Endothelial cell of umbilical vein (primary cell): ENCODE data around the gene MFSD6. TPM values are rescaled to one million over a fixed set of nuclear protein-coding genes. Genes with fewer than 3 reads are reported as not detected.
A peak's percentile ranks its signal among the peaks of the same experiment; 100 is the strongest.

Source experiments
- BruUV-seq: library from RNA; stranded (reverse); fragments of 400-500 nt; replicated peaks from 2 replicates; lab custom pipeline; 2021; lab: Mats Ljungman, UMichigan
- CTCF ChIA-PET: fragments of 300-600, 350-600 bp; sonication (Branson Sonifier 250); formaldehyde crosslinking; loops from one replicate; lab custom pipeline; 2021; ENCODE audit warnings: antibody characterized with exemption, inconsistent platforms; lab: Charles Lee
- POLR2A ChIA-PET: fragments of 300-600, 350-600 bp; sonication (Branson Sonifier 250); formaldehyde crosslinking; loops from one replicate; lab custom pipeline; 2021; ENCODE audit warnings: antibody characterized with exemption, inconsistent platforms; lab: Charles Lee
- DNase-seq: peaks from one replicate; pipeline ENCODE4 v3.0.0-alpha.2; 2011; ENCODE audit warnings: low read depth, low spot score
- FAIRE-seq: peaks from 2 replicates; lab custom pipeline; 2011; peaks lifted over from hg19 to GRCh38; lab: Jason Lieb, UNC
- H2AFZ ChIP-seq: 2 replicates; pipeline ENCODE4 v1.6.0; 2012; ENCODE audit warnings: low read depth, low read length, control low read depth, inconsistent platforms
- H3K27ac ChIP-seq: 2 replicates; pipeline ENCODE4 v1.5.1; 2011; ENCODE audit warnings: low read depth, mild to moderate bottlenecking, control low read depth, low read length, moderate library complexity; ENCODE audit not compliant: insufficient read depth
- H3K27me3 ChIP-seq, 2 experiments: 2 replicates each; pipeline versions ENCODE4 v1.6.0 to v1.6.1; 2011; ENCODE audit warnings: low read length in 2 of 2, mixed read lengths in 1 of 2; ENCODE audit not compliant: control insufficient read depth in 2 of 2, insufficient read depth in 2 of 2
- H3K36me3 ChIP-seq, 2 experiments: 2 replicates in 1 of 2; 3 replicates in 1 of 2; pipeline ENCODE4 v1.5.1; 2011; ENCODE audit warnings: low read length in 2 of 2, mild to moderate bottlenecking in 1 of 2, moderate library complexity in 1 of 2; ENCODE audit not compliant: control insufficient read depth in 2 of 2, insufficient read depth in 2 of 2; ENCODE audit errors: extremely low read depth in 1 of 2
- H3K4me1 ChIP-seq: 3 replicates; pipeline ENCODE4 v1.5.1; 2011; ENCODE audit warnings: mild to moderate bottlenecking, low read length; ENCODE audit not compliant: control insufficient read depth, insufficient read depth; ENCODE audit errors: extremely low read depth
- H3K4me2 ChIP-seq: 2 replicates; pipeline ENCODE4 v1.6.1; 2011; ENCODE audit warnings: low read length, control low read depth, mixed read lengths; ENCODE audit not compliant: insufficient read depth
- H3K4me3 ChIP-seq, 3 experiments: fragments of 200-600 bp in 1 of 3; sonication (generic), shearing (Covaris generic) in 1 of 3; replicated peaks in 1 of 3; 2 replicates each; pipeline ENCODE4 v1.5.1; 2011 to 2016; ENCODE audit warnings: control low read depth in 3 of 3, low read length in 3 of 3, mild to moderate bottlenecking in 2 of 3, inconsistent platforms in 1 of 3, low read depth in 1 of 3, moderate library complexity in 1 of 3; ENCODE audit not compliant: insufficient read depth in 1 of 3
- H3K79me2 ChIP-seq: 2 replicates; pipeline ENCODE4 v1.6.0; 2012; ENCODE audit warnings: low read length, inconsistent platforms; ENCODE audit not compliant: control insufficient read depth, insufficient read depth
- H3K9ac ChIP-seq: replicated peaks from 2 replicates; pipeline ENCODE3; 2011; ENCODE audit warnings: low read length, control low read depth; ENCODE audit not compliant: insufficient read depth; ENCODE audit errors: extremely low read depth
- H3K9me1 ChIP-seq: replicated peaks from 3 replicates; pipeline ENCODE4 v1.6.0; 2011; ENCODE audit warnings: mild to moderate bottlenecking, low read length; ENCODE audit not compliant: control insufficient read depth, insufficient read depth; ENCODE audit errors: extremely low read depth
- H3K9me3 ChIP-seq: replicated peaks from 2 replicates; pipeline ENCODE4 v1.5.1; 2012; ENCODE audit warnings: low read length, inconsistent platforms; ENCODE audit not compliant: control insufficient read depth, insufficient read depth
- H4K20me1 ChIP-seq: replicated peaks from 2 replicates; pipeline ENCODE3; 2011; ENCODE audit warnings: mild to moderate bottlenecking, low read length; ENCODE audit not compliant: control insufficient read depth, insufficient read depth; ENCODE audit errors: extremely low read depth
- CTCF ChIP-seq, 2 donors: IDR thresholded peaks; 1 replicate in 1 of 2; 2 replicates in 1 of 2; pipeline ENCODE4 v1.5.1; 2011; ENCODE audit warnings: low read length in 2 of 2, mild to moderate bottlenecking in 2 of 2, moderate library complexity in 2 of 2, control low read depth in 1 of 2, inconsistent platforms in 1 of 2, low read depth in 1 of 2; ENCODE audit not compliant: insufficient read depth in 1 of 2; ENCODE audit errors: extremely low read depth in 1 of 2
- EZH2 ChIP-seq: IDR thresholded peaks from 2 replicates; pipeline ENCODE4 v1.6.1; 2012; ENCODE audit warnings: borderline replicate concordance, low read depth, mild to moderate bottlenecking, moderate library complexity, low read length, inconsistent platforms; ENCODE audit not compliant: severe bottlenecking
- FOS ChIP-seq: IDR thresholded peaks from 2 replicates; pipeline ENCODE4 v1.6.1; 2011; ENCODE audit warnings: mild to moderate bottlenecking, low read length, moderate library complexity, borderline replicate concordance; ENCODE audit not compliant: insufficient read depth
- GATA2 ChIP-seq: IDR thresholded peaks from 2 replicates; pipeline ENCODE4 v1.7.0; 2011; ENCODE audit warnings: low read depth, mild to moderate bottlenecking, moderate library complexity, mixed read lengths, low read length; ENCODE audit not compliant: insufficient read length, insufficient read depth
- JUN ChIP-seq: IDR thresholded peaks from 2 replicates; pipeline ENCODE4 v1.6.1; 2011; ENCODE audit warnings: borderline replicate concordance, low read depth; ENCODE audit not compliant: insufficient read length, insufficient read depth
- MAX ChIP-seq: IDR thresholded peaks from 2 replicates; pipeline ENCODE4 v1.6.1; 2011; ENCODE audit not compliant: insufficient read depth, insufficient read length
- MYC ChIP-seq: IDR thresholded peaks from one replicate; pipeline ENCODE4 v1.6.1; 2011; ENCODE audit warnings: mild to moderate bottlenecking, low read depth, low read length
- POLR2A ChIP-seq: IDR thresholded peaks from 2 replicates; pipeline ENCODE4 v1.6.1; 2012; ENCODE audit warnings: low read depth, mild to moderate bottlenecking, control low read depth, low read length
- POLR2AphosphoS5 ChIP-seq: IDR thresholded peaks from 2 replicates; pipeline ENCODE4 v1.6.1; 2012; ENCODE audit warnings: low read depth, mild to moderate bottlenecking, control low read depth, low read length, moderate library complexity; ENCODE audit not compliant: insufficient read depth
- dilution Hi-C: fragments of 300-500 bp; cut with MboI; formaldehyde crosslinking; loops from one replicate; pipeline ENCODE4 v1.15.0; 2019; ENCODE audit warnings: low sequenced_read_pairs; ENCODE audit not compliant: extremely low pct_ligation_motif_present
- intact Hi-C: fragments of 100-400 bp; cut with micrococcal nuclease; formaldehyde crosslinking; loops from one replicate; pipeline ENCODE4 v1.10.0; 2022
- polyA plus RNA-seq, 4 experiments: library from polyadenylated mRNA; depleted of rRNA in 3 of 4; stranded (reverse) in 3 of 4; unstranded in 1 of 4; fragments of >200 nt; gene quantifications; 2 replicates each; pipeline versions ENCODE4 v1.2.1 to v1.2.3, GENCODE V29; 2011 to 2012; ENCODE audit warnings: missing spikeins in 1 of 4
- total RNA-seq: library from RNA; stranded (reverse); gene quantifications from 2 replicates; pipeline ENCODE4 v1.2.3, GENCODE V29; 2021

Gene MFSD6
- total and polyA plus RNA-seq, 2 donors (not counting 3 experiments of a cell fraction or from before 2014, with no cell fraction given), result 4.3 to 4.5 TPM

- H3K79me2 ChIP-seq, result no peaks in the 10 kb centered on the region
- dilution Hi-C loops, result no loop called here
- H3K9ac ChIP-seq, result no peak overlapping the region
- no peaks in the 10 kb centered on the region for H4K20me1 ChIP-seq
- H3K27me3 ChIP-seq, result peaks cover 17 to 25% of the 10 kb centered on the region in 2 experiments
- H3K4me3 ChIP-seq, result no peak overlapping the region
- CTCF ChIA-PET, result interaction anchor here (1.0 kb wide), 1 partner anchor 16 kb away, joined by 3 read pairs; no protein-coding TSS in a partner anchor
- no peak for DNase-seq
- no peaks in the 10 kb centered on the region for H3K36me3 ChIP-seq
- H3K4me1 ChIP-seq, result peaks cover 6% of the 10 kb centered on the region
- TF ChIP-seq MYC (no peak), MAX (no peak), EZH2 (peak; percentile 16)
- intact Hi-C loops, result no loop called here
- no peak overlapping the region for H2AFZ ChIP-seq
- no peak overlapping the region for H3K4me2 ChIP-seq
- no peak for FAIRE-seq
- H3K9me3 ChIP-seq, result no peaks in the 10 kb centered on the region
- H3K27ac ChIP-seq, result no peak overlapping the region
- H3K9me1 ChIP-seq, result no peaks in the 10 kb centered on the region
- BruUV-seq, result no TSS peak
- POLR2A ChIA-PET, result no interaction called here
Measured at GRCh38 chr2:190407246-190407661, 901 bp upstream of the MFSD6 start.

GRCh38 chr2:190408538-190409271 lies 550 bp downstream of the MFSD6 start:
- H3K9me1 ChIP-seq, result no peaks in the 10 kb centered on the region
- dilution Hi-C loops, result no loop called here
- TSS peak; percentile 46 for BruUV-seq
- no peak overlapping the region for H3K27ac ChIP-seq
- no peaks in the 10 kb centered on the region for H4K20me1 ChIP-seq
- H3K4me1 ChIP-seq, result peaks cover 11% of the 10 kb centered on the region
- H3K9me3 ChIP-seq, result no peaks in the 10 kb centered on the region
- DNase-seq, result peak; percentile 24
- POLR2A ChIA-PET, result no interaction called here
- no peak for TF ChIP-seq POLR2AphosphoS5
- no peak for TF ChIP-seq JUN
- no peak for TF ChIP-seq CTCF (IDR thresholded peaks at IDR 0.05; ENCODE audit: extremely low read depth in 1 of 2, insufficient read depth in 1 of 2, low read depth in 1 of 2, low read length in 2 of 2)
- TF ChIP-seq FOS, result no peak
- TF ChIP-seq POLR2A, result no peak
- TF ChIP-seq EZH2, result no peak
- TF ChIP-seq GATA2, result no peak
- TF ChIP-seq MYC, result no peak
- no peak for TF ChIP-seq MAX
- intact Hi-C loops, result loop anchor here (1.0 kb wide), 1 partner anchor 61 kb away; no protein-coding TSS in a partner anchor
- no peak for FAIRE-seq
- H3K36me3 ChIP-seq, result no peaks in the 10 kb centered on the region
- H3K9ac ChIP-seq, result peak overlapping the region; percentile 38
- CTCF ChIA-PET, result no interaction called here
- H2AFZ ChIP-seq, result peak overlapping the region; percentile 50
- H3K27me3 ChIP-seq, result peaks cover 17 to 25% of the 10 kb centered on the region in 2 experiments
- H3K4me3 ChIP-seq, result peak overlapping the region; percentile 14 to 62 (median 55)
- H3K4me2 ChIP-seq, result peak overlapping the region; percentile 60
- no peaks in the 10 kb centered on the region for H3K79me2 ChIP-seq
